Spinal cord (tissue), 10 donors: ENCODE data around the gene NDUFC2. TPM values are rescaled to one million over a fixed set of nuclear protein-coding genes. Genes with fewer than 3 reads are reported as not detected.
"Not testable (repeated sequence)": the region's sequence is repeated elsewhere in the genome, so short reads cannot be mapped to it uniquely, and the experiment has no call there.

Experiments
- DNase-seq, 6 donors: peaks; one replicate each; pipeline versions ENCODE4 v3.0.0 to v3.0.0-alpha.2; 2013 to 2015; ENCODE audit warnings: low spot score in 6 of 6, low read depth in 4 of 6
- H3K27ac ChIP-seq: one replicate; pipeline ENCODE4 v1.5.1; 2013; ENCODE audit warnings: low read depth, low read length, control low read depth
- H3K27me3 ChIP-seq: one replicate; pipeline ENCODE4 v1.6.1; 2013; ENCODE audit warnings: low read length; ENCODE audit not compliant: control insufficient read depth, insufficient read depth
- H3K36me3 ChIP-seq: one replicate; pipeline ENCODE4 v1.6.1; 2013; ENCODE audit warnings: low read length; ENCODE audit not compliant: control insufficient read depth, insufficient read depth
- H3K4me1 ChIP-seq: one replicate; pipeline ENCODE4 v1.6.1; 2013; ENCODE audit warnings: low read length; ENCODE audit not compliant: control insufficient read depth, insufficient read depth
- H3K4me3 ChIP-seq: one replicate; pipeline ENCODE4 v1.5.1; 2013; ENCODE audit warnings: low read depth, low read length, control low read depth
- H3K9me3 ChIP-seq: one replicate; pipeline ENCODE4 v1.6.1; 2013; ENCODE audit warnings: low read length; ENCODE audit not compliant: control insufficient read depth, insufficient read depth
- WGBS: methylation state at CpG from one replicate; pipeline ENCODE4 v1.1.5; 2013; ENCODE audit warnings: missing lambda C conversion rate; ENCODE audit not compliant: insufficient coverage; 5-methylcytosine and 5-hydroxymethylcytosine counted together
- polyA plus RNA-seq, 2 donors: library from polyadenylated mRNA; unstranded; fragments of 120-200 nt; gene quantifications; one replicate each; pipeline ENCODE4 v1.2.1, GENCODE V29; 2013; ENCODE audit not compliant: insufficient read length in 2 of 2
- total RNA-seq, 2 donors: library from RNA; depleted of rRNA in 1 of 2; stranded (reverse); fragments of 120-200 nt in 1 of 2; fragments of >200 nt in 1 of 2; gene quantifications; one replicate each; pipeline versions ENCODE4 v1.2.3 to v1.2.4, GENCODE V29; 2013 to 2014
- donor health status: healthy.

NDUFC2 gene
- total and polyA plus RNA-seq, 4 donors, result 82.2 to 275 (median 260) TPM

DNA sequence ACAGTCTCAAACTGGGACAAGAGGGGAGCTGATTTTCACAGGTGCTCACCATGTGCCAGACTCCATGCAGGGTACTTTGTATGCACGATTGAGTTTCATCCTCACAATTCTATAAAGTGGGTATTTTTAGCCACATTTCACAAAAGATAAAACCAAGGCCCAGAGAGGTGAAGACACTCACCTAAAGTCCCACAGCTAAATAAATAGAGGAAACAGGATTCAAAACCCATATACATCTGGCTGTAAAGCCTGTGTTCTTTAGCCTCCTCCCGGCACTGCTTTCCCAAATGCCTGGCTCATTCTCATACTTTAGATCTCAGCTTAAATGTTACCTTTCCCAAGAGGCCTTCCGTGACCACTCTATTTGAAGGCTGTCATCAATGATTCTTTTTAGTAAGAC, 43.3 kb downstream of the NDUFC2 start:
- Histone ChIP-seq H3K4me3 (no peak overlapping the region), H3K27me3 (no peaks in the 10 kb centered on the region), H3K36me3 (no peaks in the 10 kb centered on the region), H3K9me3 (no peaks in the 10 kb centered on the region), H3K4me1 (peaks cover 39% of the 10 kb centered on the region), H3K27ac (no peak overlapping the region)
- DNase-seq, result no peak
- WGBS, result 96% methylated on average over 2 of the region's 3 CpGs

DNA sequence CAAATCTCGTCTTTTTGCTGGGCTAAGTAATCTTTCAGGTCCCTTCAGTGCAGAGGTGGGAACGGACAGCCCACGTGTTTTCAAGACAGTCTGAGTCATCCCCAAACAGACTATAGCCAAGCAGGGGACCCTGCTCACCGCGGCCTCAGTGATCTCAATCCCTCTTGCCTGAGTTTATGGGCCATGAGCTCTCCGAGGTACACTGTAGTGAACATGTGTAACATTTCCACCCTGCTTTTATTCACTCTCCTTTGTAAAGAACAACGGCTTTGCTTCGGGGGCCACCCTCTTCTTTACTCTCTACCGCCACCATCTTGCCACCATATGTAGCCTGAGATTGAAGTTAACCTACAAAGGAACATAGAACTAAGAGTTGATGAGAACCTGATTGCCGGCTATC, 45.0 kb downstream of the NDUFC2 start:
- H3K9me3 ChIP-seq, result no peaks in the 10 kb centered on the region
- H3K36me3 ChIP-seq, result no peaks in the 10 kb centered on the region
- peaks cover 41% of the 10 kb centered on the region for H3K4me1 ChIP-seq
- no peaks in the 10 kb centered on the region for H3K27me3 ChIP-seq
- DNase-seq, result no peak
- H3K4me3 ChIP-seq, result no peak overlapping the region
- WGBS, result 73% methylated on average over 7 of the region's 10 CpGs
- no peak overlapping the region for H3K27ac ChIP-seq

DNA sequence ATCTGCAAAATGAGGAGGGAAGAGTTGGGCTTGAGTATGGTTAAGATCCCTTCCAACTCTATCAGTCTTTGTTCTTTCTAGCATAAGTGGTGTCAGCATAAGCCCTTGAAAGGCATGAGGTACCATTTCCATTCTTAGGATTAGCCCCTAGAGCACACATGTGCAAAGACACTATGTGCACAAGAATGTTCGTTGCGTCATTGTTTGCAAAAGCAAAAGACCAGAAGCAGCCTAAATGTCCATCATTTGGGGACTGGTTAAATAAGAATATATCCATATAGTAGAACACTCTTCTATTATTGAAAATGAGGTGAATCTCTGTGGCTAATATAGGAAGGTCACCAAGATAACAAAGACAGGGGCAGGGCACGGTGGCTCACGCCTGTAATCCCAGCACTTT, 46.6 kb downstream of the NDUFC2 start:
- Histone ChIP-seq H3K4me3 (no peak overlapping the region), H3K27me3 (no peaks in the 10 kb centered on the region), H3K27ac (no peak overlapping the region), H3K9me3 (no peaks in the 10 kb centered on the region), H3K36me3 (no peaks in the 10 kb centered on the region), H3K4me1 (peaks cover 30% of the 10 kb centered on the region)
- WGBS, result 95% methylated on average over 2 of the region's 4 CpGs
- DNase-seq, result no peak

DNA sequence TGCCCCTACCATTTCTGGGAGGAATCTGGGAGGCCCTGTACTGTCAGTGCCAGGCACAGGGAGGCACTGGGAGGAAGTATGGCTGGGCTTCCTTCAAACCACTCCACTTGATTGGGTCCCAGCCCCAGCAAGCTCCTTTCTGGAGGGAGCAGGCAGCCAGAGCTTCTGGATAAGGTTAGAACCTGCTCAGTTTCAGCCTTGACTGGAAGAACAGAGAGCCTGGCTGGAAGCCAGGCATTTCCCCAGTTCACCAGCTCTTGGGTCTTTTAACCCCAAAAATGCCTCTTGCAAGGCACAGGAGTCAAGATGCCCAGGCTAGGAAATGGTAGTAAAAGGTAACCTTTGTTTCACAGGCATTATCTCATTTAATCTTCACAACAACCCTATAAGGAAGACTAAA, 47.6 kb downstream of the NDUFC2 start:
- no peaks in the 10 kb centered on the region for H3K9me3 ChIP-seq

DNA sequence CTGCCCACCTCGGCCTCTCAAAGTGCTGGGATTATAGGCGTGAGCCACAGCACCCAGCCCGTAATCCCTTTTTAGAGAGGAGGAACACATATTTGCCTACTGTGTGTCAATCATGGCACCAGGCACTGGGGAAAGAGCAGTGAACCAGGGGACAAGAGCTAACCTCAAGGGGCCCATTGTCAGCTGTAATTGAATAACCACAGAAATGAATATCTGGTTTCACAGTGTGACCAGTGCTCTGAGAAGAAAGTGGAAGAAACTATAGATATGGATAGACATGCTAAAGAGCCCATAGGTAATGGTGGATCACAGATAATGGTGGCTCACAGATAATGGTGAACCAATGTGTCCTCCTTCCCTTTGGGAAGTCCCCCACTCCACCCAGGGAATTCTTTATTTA, 48.0 kb downstream of the NDUFC2 start:
- no peak for DNase-seq
- peak overlapping the region; percentile 92 for H3K27ac ChIP-seq
- 100% methylated on average over 1 of the region's 3 CpGs for WGBS

More for the DNA sequence above, 47.6 kb downstream of the NDUFC2 start:
- Histone ChIP-seq H3K4me3 (no peak overlapping the region), H3K27me3 (no peaks in the 10 kb centered on the region), H3K36me3 (no peaks in the 10 kb centered on the region), H3K27ac (peak overlapping the region; percentile 92), H3K4me1 (peaks cover 28% of the 10 kb centered on the region)
- peak in 1 of 6 donors; percentile 35 for DNase-seq

DNA sequence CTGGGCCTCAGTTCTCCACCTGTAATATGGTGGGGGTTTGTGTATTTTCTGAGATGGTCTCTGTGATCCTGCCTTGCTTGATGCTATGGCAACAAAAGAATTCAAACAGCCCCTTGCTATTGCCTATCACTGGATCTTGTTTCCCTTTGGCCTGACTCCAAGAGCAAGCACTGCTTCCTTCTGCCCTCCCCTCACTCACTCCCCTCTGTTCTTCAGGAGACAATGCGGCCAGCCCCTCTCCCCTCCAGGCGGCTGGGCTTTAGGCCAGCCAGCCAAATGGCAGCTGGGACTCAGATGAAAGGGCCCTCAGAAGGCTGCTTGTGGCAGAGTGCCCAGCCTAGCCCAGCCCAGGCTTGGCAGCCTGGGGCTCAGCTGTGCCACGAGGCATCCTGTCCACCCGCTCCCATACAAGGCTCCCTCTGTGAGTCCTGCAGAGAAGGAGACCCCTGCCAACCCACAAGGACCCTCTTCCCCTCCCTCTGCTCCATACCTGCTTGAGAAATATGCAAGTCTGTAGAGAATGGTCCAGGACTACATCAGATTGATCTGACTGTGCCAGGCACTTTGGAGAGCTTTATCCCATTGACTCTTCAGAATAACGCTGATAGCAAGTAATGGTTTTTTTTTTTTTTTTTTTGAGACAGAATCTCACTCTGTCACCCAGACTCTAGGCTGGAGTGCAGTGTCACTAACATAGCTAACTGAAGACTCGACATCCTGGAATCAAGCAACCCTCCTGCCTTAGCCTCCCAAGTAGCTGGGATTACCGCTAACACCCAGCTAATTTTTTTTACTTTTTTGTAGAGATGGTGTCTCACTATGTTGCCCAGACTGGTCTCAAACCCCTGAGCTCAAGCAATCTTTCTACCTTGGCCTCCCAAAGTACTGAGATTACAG, 49.0 kb downstream of the NDUFC2 start:
- 4% methylated on average over 4 of the region's 7 CpGs for WGBS
- no peak overlapping the region for H3K4me3 ChIP-seq
- DNase-seq, result peak; percentile 84 to 99 (median 92)
- H3K9me3 ChIP-seq, result no peaks in the 10 kb centered on the region
- no peaks in the 10 kb centered on the region for H3K36me3 ChIP-seq
- no peaks in the 10 kb centered on the region for H3K27me3 ChIP-seq
- peaks cover 26% of the 10 kb centered on the region for H3K4me1 ChIP-seq
- peak overlapping the region; percentile 92 for H3K27ac ChIP-seq

More for the DNA sequence above, 48.0 kb downstream of the NDUFC2 start:
- H3K27me3 ChIP-seq, result no peaks in the 10 kb centered on the region
- H3K4me3 ChIP-seq, result no peak overlapping the region
- H3K36me3 ChIP-seq, result no peaks in the 10 kb centered on the region
- H3K9me3 ChIP-seq, result no peaks in the 10 kb centered on the region
- peaks cover 26% of the 10 kb centered on the region for H3K4me1 ChIP-seq

DNA sequence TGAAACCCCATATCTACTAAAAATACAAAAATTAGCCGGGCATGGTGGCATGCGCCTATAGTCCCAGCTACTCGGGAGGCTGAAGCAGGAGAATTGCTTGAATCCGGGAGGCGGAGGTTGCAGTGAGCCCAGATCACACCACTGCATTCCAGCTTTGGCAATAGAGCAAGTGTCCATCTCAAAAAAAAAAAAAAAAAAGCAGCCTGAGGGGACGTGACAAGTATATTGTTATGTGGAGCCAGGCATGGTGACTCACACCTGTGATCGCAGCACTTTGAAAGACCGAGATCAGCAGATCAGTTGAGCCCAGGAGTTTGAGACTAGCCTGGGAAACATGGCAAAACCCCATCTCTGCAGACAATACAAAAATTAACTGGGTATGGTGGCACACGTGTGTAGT, 51.2 kb downstream of the NDUFC2 start:
- WGBS, result 95% methylated on average over 6 of the region's 9 CpGs
- not testable (repeated sequence) for DNase-seq

DNA sequence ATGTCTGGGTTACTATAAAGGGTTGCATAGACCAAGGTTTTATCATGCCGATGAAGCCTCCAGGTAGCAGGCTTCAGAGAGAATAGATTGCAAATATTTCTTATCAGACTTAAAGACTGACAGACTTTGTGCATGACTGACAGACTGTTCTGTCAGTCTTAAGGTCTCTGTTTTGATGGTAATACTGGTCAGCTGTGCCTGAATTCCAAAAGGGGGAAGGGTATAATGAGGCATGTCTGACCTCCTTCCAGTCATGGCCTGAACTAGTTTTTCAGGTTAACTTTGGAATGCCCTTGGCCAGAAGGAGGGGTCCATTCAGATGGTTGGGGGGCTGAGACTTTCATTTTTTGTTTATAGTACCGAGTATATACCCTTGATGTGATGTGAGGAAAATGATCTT, 51.9 kb downstream of the NDUFC2 start:
- Histone ChIP-seq H3K27ac (no peak overlapping the region), H3K4me3 (no peak overlapping the region), H3K27me3 (no peaks in the 10 kb centered on the region), H3K9me3 (no peaks in the 10 kb centered on the region), H3K4me1 (peaks cover 34% of the 10 kb centered on the region), H3K36me3 (no peaks in the 10 kb centered on the region)
- DNase-seq, result no peak
- WGBS, result 83% methylated on average over 1 of the region's 2 CpGs

More for the DNA sequence above, 51.2 kb downstream of the NDUFC2 start:
- not testable (repeated sequence) for H3K36me3 ChIP-seq, H3K9me3 ChIP-seq, H3K4me3 ChIP-seq, H3K27ac ChIP-seq, H3K27me3 ChIP-seq
- H3K4me1 ChIP-seq, result peaks cover 27% of the 10 kb centered on the region

DNA sequence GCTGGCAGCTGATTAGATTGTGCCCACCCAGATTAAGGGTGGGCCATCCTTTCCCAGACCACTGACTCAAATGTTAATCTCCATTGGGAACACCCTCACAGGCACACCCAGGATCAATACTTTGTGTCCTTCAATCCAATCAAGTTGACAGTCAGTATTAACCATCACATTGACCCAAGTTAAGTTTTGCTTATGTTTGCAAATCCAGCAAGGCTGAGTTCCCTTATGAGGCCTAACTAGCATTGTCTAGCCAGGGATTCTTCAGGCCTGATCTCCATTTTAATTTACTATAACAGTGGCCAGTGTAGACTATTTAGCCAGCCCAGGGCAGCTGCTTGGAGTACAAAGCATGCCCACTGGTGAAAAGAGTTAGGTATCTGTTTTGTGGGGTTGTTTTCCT, 54.3 kb downstream of the NDUFC2 start:
- no peaks in the 10 kb centered on the region for H3K27me3 ChIP-seq
- no peak for DNase-seq

DNA sequence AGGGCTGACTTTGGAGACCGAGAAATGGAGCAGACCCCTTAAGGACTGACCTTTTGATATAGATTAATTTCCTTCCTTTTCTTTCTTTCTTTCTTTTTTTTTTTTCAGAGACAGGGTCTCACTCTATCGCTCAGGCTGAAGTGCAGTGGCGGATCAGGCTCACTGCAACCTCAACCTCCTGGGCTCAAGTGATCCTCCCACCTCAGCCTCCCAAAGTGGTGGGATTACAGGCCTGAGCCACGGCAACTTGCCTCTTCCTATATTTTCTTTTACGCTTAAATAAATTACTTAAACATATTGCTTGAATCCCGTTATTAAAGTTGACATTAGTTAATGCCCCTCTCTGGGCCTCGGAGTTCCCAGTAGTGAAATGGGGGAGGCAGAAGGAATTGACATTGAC, 56.2 kb downstream of the NDUFC2 start:
- Histone ChIP-seq H3K9me3 (no peaks in the 10 kb centered on the region), H3K4me1 (peaks cover 19% of the 10 kb centered on the region), H3K27ac (peak overlapping the region; percentile 70), H3K36me3 (no peaks in the 10 kb centered on the region), H3K4me3 (peak overlapping the region; percentile 45), H3K27me3 (no peaks in the 10 kb centered on the region)
- WGBS, result 76% methylated on average over 3 of the region's 7 CpGs
- no peak for DNase-seq

More for the DNA sequence above, 54.3 kb downstream of the NDUFC2 start:
- no peaks in the 10 kb centered on the region for H3K36me3 ChIP-seq
- no peak overlapping the region for H3K27ac ChIP-seq
- H3K4me1 ChIP-seq, result peaks cover 27% of the 10 kb centered on the region
- no peaks in the 10 kb centered on the region for H3K9me3 ChIP-seq
- H3K4me3 ChIP-seq, result no peak overlapping the region
